K562 treated with DMSO at 1 percent for 24 hours (cell line): ENCODE measurements around the gene MLIP. TPM values are rescaled to one million over a fixed set of nuclear protein-coding genes. Genes with fewer than 3 reads are reported as not detected.

Source experiments
- total RNA-seq: library from RNA; unstranded; fragments of 300-600 nt; gene quantifications from 2 replicates; pipeline ENCODE4 v1.2.3, GENCODE V29; 2022; ENCODE audit warnings: low read depth; ENCODE audit not compliant: insufficient read depth

Gene MLIP, protein sequence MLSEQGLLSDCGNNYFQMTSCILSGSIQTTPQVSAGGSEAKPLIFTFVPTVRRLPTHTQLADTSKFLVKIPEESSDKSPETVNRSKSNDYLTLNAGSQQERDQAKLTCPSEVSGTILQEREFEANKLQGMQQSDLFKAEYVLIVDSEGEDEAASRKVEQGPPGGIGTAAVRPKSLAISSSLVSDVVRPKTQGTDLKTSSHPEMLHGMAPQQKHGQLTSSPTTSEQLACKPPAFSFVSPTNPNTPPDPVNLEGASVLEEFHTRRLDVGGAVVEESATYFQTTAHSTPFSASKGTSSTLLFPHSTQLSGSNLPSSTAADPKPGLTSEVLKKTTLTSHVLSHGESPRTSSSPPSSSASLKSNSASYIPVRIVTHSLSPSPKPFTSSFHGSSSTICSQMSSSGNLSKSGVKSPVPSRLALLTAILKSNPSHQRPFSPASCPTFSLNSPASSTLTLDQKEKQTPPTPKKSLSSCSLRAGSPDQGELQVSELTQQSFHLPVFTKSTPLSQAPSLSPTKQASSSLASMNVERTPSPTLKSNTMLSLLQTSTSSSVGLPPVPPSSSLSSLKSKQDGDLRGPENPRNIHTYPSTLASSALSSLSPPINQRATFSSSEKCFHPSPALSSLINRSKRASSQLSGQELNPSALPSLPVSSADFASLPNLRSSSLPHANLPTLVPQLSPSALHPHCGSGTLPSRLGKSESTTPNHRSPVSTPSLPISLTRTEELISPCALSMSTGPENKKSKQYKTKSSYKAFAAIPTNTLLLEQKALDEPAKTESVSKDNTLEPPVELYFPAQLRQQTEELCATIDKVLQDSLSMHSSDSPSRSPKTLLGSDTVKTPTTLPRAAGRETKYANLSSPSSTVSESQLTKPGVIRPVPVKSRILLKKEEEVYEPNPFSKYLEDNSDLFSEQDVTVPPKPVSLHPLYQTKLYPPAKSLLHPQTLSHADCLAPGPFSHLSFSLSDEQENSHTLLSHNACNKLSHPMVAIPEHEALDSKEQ
- not detected in 2 replicates for total RNA-seq

DNA sequence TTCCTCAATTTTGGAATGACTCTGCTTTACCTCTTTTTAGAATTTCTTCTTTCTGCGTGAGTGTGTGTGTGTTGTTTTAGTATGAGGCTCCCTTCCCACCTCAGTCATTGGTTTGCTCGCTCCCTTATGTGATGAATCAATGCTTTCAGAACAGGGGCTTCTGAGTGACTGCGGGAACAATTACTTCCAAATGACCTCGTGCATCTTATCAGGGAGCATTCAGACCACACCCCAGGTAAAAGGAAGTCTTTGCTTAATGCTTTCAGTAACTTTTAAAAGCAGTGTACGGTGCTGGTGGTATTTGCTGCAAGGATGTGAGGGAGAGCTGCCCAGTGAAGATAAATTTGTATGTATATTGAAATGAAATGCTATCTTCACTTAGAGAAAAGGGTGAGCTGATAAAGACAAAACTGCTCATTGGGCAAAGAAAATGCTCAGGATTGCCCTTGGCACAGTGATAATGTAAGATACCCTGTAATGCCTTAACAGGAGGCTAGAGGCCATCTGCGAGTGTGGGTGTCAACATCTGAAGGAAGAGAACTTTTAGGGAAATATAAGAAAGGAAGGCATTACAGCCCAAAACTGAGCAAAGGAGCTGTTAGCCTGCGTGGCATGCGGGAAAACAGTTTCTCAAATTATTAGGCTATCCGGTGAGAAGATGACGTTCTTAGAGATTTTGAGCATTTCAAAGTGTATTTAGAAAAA lies at the start of gene MLIP:
MLIP (plus strand) TSS at position 103 of the 705 bp plus-strand sequence; CDS start at position 140, 37 bp downstream.

DNA sequence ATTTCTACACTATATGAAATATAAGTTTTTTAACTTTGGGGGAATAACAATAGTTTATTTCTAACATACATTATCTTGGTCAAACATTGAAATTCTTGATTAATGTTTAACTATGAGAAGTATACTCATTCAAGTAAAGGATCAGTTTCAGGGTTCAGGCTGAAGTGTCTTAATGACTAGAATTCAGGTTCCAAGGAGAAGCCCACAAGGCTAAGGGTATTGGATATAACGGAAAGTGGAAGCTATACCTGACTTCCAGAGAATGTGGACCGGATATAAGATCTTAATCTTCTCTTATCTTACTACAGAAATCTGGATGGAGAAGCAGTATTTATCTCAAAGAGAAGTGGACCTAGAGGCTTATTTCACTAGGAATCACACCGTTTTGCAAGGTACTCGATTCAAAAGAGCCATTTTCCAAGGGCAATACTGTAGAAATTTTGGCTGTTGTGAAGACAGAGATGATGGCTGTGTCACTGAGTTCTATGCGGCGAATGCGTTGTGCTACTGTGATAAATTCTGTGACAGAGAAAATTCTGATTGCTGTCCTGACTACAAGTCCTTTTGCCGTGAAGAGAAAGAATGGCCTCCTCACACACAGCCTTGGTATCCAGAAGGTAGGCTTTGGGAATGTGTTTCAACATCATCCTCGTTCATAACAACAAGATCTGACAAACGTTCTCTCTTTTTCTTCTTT lies 197.2 kb downstream of the MLIP start, which contains the start of gene TINAG:
TINAG (plus strand) TSS at position 153 of the 697 bp plus-strand sequence; CDS start at position 263, 110 bp downstream.

Other genes starting within 250 kb of the MLIP start
- gene TINAG, start 197.0 kb downstream of the MLIP start, total RNA-seq, result not detected in 2 replicates